ENCODE results near the gene RPUSD2. TPM values are rescaled to one million over a fixed set of nuclear protein-coding genes. Genes with fewer than 3 reads are reported as not detected.
"Not testable (repeated sequence)": the region's sequence is repeated elsewhere in the genome, so short reads cannot be mapped to it uniquely, and the experiment has no call there.

Gene RPUSD2
- total RNA-seq, 1 donor from 2014 or later: 24.8 TPM

GRCh38 chr15:40567111-40567510 lies 2.0 kb upstream of the RPUSD2 start:
- ChIA-PET CTCF (interaction anchor here (1.1 kb wide), 1 partner anchor 23 kb away, joined by 4 read pairs; no protein-coding TSS in a partner anchor), POLR2A (interaction anchor here (0.6 kb wide), 1 partner anchor 215 kb away, joined by 3 read pairs; no protein-coding TSS in a partner anchor)
- Mint-ChIP-seq H3K36me3 (ENCODE audit: low read depth) (peaks cover 21% of the 10 kb centered on the region), H3K27ac (no peak overlapping the region), H3K4me3 (peak overlapping the region; percentile 3), H3K9me3 (no peaks in the 10 kb centered on the region), H3K4me1 (peaks cover 63% of the 10 kb centered on the region), H3K27me3 (no peaks in the 10 kb centered on the region)
- no peak for ATAC-seq (ENCODE audit: low read depth)
- intact Hi-C loops (cut with micrococcal nuclease): loop anchor here (5.0 kb wide), 2 partner anchors 125 to 200 kb away; partner anchors contain the start of genes BAHD1 and C15orf62
- DNase-seq: no peak
- TF ChIP-seq, protein P1, sequence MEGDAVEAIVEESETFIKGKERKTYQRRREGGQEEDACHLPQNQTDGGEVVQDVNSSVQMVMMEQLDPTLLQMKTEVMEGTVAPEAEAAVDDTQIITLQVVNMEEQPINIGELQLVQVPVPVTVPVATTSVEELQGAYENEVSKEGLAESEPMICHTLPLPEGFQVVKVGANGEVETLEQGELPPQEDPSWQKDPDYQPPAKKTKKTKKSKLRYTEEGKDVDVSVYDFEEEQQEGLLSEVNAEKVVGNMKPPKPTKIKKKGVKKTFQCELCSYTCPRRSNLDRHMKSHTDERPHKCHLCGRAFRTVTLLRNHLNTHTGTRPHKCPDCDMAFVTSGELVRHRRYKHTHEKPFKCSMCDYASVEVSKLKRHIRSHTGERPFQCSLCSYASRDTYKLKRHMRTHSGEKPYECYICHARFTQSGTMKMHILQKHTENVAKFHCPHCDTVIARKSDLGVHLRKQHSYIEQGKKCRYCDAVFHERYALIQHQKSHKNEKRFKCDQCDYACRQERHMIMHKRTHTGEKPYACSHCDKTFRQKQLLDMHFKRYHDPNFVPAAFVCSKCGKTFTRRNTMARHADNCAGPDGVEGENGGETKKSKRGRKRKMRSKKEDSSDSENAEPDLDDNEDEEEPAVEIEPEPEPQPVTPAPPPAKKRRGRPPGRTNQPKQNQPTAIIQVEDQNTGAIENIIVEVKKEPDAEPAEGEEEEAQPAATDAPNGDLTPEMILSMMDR (IDR thresholded peaks at IDR 0.05): no peak

- DNase-seq (no peak), ATAC-seq (ENCODE audit: low read depth) (no peak)
- ChIA-PET POLR2A (no interaction called here), CTCF (interaction anchor here (1.0 kb wide), 2 partner anchors 10 to 15 kb away, joined by 3 read pairs; partner anchors contain the start of gene CCDC32)
- Mint-ChIP-seq H3K4me3 (no peak overlapping the region), H3K27ac (peak overlapping the region; percentile 7), H3K36me3 (ENCODE audit: low read depth) (peaks cover 46% of the 10 kb centered on the region), H3K4me1 (peaks cover 14% of the 10 kb centered on the region), H3K27me3 (no peaks in the 10 kb centered on the region), H3K9me3 (no peaks in the 10 kb centered on the region)
- TF ChIP-seq, protein P1 (IDR thresholded peaks at IDR 0.05): no peak
- intact Hi-C loops (cut with micrococcal nuclease): no loop called here
Measured at GRCh38 chr15:40575113-40575512, 6.0 kb downstream of the RPUSD2 start.

GRCh38 chr15:40576914-40577313 lies 7.8 kb downstream of the RPUSD2 start:
- H3K4me3 Mint-ChIP-seq; DNase-seq; H3K9me3 Mint-ChIP-seq; ATAC-seq (ENCODE audit: low read depth); intact Hi-C loops (cut with micrococcal nuclease); H3K4me1 Mint-ChIP-seq; H3K27ac Mint-ChIP-seq; H3K27me3 Mint-ChIP-seq; CTCF ChIA-PET: not testable (repeated sequence)
- H3K36me3 Mint-ChIP-seq (ENCODE audit: low read depth): peaks cover 37% of the 10 kb centered on the region
- POLR2A ChIA-PET: interaction anchor here (1.7 kb wide), 1 partner anchor 27 kb away, joined by 4 read pairs; no protein-coding TSS in a partner anchor

- ATAC-seq (ENCODE audit: low read depth) (no peak), DNase-seq (no peak)
- intact Hi-C loops (cut with micrococcal nuclease): no loop called here
- TF ChIP-seq, protein P1 (IDR thresholded peaks at IDR 0.05): no peak
- Mint-ChIP-seq H3K36me3 (ENCODE audit: low read depth) (peaks cover 21% of the 10 kb centered on the region), H3K4me1 (no peaks in the 10 kb centered on the region), H3K27ac (no peak overlapping the region), H3K4me3 (no peak overlapping the region), H3K27me3 (no peaks in the 10 kb centered on the region), H3K9me3 (no peaks in the 10 kb centered on the region)
- POLR2A ChIA-PET: no interaction called here
- CTCF ChIA-PET: no interaction called here
Measured at GRCh38 chr15:40578892-40579291, 9.8 kb downstream of the RPUSD2 start.

- DNase-seq; CTCF ChIA-PET; ATAC-seq (ENCODE audit: low read depth); H3K9me3 Mint-ChIP-seq; H3K36me3 Mint-ChIP-seq (ENCODE audit: low read depth); H3K4me3 Mint-ChIP-seq; intact Hi-C loops (cut with micrococcal nuclease); H3K27ac Mint-ChIP-seq; H3K4me1 Mint-ChIP-seq; H3K27me3 Mint-ChIP-seq: not testable (repeated sequence)
- POLR2A ChIA-PET: interaction anchor here (0.6 to 1.1 kb wide), 3 partner anchors 12 to 18 kb away, joined by 3 to 4 read pairs (median 3); partner anchors contain the start of gene RPUSD2
Measured at GRCh38 chr15:40581796-40582195, 12.7 kb downstream of the RPUSD2 start.

- ATAC-seq (ENCODE audit: low read depth): no peak
- H3K27me3 Mint-ChIP-seq: no peaks in the 10 kb centered on the region
- no peak overlapping the region for H3K4me3 Mint-ChIP-seq
- POLR2A ChIA-PET: no interaction called here
- intact Hi-C loops (cut with micrococcal nuclease): no loop called here
- no peaks in the 10 kb centered on the region for H3K36me3 Mint-ChIP-seq (ENCODE audit: low read depth)
- DNase-seq: no peak
- TF ChIP-seq, protein P1 (IDR thresholded peaks at IDR 0.05): no peak
- no peaks in the 10 kb centered on the region for H3K9me3 Mint-ChIP-seq
- no peaks in the 10 kb centered on the region for H3K4me1 Mint-ChIP-seq
- CTCF ChIA-PET: no interaction called here
- no peak overlapping the region for H3K27ac Mint-ChIP-seq
Measured at GRCh38 chr15:40582726-40583246, 13.7 kb downstream of the RPUSD2 start.
